ENCODE data around the gene VAPA.
"Not testable (repeated sequence)": the region's sequence is repeated elsewhere in the genome, so short reads cannot be mapped to it uniquely, and the experiment has no call there.

The VAPA gene

GRCh38 chr18:9911226-9911625 lies 2.6 kb upstream of the VAPA start:
- TF ChIP-seq CTCF (IDR thresholded peaks at IDR 0.05) (no peak), ZFX (IDR thresholded peaks at IDR 0.05; ENCODE audit: borderline replicate concordance) (no peak)
- H3K27ac ChIP-seq, result no peak overlapping the region

GRCh38 chr18:9912285-9912684 lies 1.5 kb upstream of the VAPA start:
- not testable (repeated sequence) for H3K27ac ChIP-seq

DNA sequence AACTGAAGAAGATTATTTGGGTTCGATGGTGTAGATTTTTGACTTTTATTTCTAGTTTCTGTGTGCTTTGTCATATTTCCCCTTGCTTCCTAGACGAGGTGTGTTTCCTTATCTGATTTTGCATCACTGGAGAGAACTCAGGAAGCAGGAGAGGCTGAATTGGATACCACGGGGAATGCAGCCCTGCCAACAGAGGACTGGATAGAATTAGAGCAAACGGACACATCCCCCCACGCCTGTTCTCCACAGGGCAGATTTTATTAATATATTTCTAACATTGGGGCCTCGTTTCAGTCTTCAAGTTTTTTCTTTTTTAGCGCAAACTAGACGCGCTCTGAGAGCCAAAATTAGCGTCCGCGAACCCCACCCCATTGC lies 678 bp upstream of the VAPA start:
- peak overlapping the region; percentile 93 for H3K27ac ChIP-seq
- no peak for TF ChIP-seq CTCF (IDR thresholded peaks at IDR 0.05)
- TF ChIP-seq ZFX (IDR thresholded peaks at IDR 0.05; ENCODE audit: borderline replicate concordance), result no peak

DNA sequence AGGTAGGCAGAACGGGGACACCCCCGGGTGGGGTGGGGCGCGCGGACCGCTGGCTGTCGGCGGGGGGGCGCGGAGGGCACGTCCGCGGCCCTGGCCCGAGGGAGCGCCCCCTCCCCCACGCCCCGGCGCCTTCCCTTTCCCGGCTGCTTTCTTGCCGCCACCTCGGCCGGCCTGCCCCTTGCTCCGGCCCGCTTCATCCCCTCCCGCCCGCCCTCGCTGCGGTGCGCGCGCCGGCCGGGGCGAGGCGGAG lies 443 bp downstream of the VAPA start:
- TF ChIP-seq ZFX (IDR thresholded peaks at IDR 0.05; ENCODE audit: borderline replicate concordance) (no peak), CTCF (IDR thresholded peaks at IDR 0.05) (no peak)
- H3K27ac ChIP-seq, result peak overlapping the region; percentile 93

GRCh38 chr18:9914584-9915290 lies 921 bp downstream of the VAPA start:
- TF ChIP-seq ZFX (IDR thresholded peaks at IDR 0.05; ENCODE audit: borderline replicate concordance), result no peak
- TF ChIP-seq CTCF (IDR thresholded peaks at IDR 0.05), result no peak
- peak overlapping the region; percentile 93 for H3K27ac ChIP-seq

- no peak for TF ChIP-seq CTCF (IDR thresholded peaks at IDR 0.05)
- no peak for TF ChIP-seq ZFX (IDR thresholded peaks at IDR 0.05; ENCODE audit: borderline replicate concordance)
- peak overlapping the region; percentile 93 for H3K27ac ChIP-seq
Measured at GRCh38 chr18:9915291-9916076, 1.7 kb downstream of the VAPA start.

DNA sequence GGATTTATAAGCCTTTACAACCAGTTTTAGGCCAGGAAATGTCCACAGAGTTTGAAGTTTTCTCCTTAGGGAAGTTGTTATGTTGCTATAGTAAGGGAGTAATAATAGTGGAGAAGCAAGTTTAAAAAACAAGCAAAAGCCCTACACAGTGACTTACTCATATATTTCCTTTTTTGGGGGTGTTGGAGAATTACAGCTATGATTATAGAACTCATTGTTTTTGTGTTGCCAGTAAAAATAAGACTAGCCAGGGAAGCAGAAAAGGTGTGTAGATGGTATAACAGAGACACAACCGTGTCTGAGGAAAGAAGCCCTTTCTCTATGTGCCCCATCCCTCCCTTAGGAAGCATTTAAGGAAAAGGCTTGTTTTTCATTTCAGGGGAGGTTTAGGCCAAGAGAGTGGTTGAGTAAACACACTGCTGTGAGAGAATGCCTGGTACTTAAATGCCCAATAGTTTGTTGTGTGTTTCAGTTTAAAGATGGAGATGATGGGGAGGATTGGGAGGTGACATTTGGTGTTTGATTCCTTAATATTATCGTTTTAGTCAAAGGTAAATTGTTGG lies 2.3 kb downstream of the VAPA start:
- TF ChIP-seq ZFX (IDR thresholded peaks at IDR 0.05; ENCODE audit: borderline replicate concordance) (no peak), CTCF (IDR thresholded peaks at IDR 0.05) (no peak)

More for the DNA sequence above, 2.3 kb downstream of the VAPA start:
- H3K27ac ChIP-seq, result no peak overlapping the region; the same call in 1 of the 2 replicates

Measured in 22Rv1 (cell line).